ENCODE measurements around the gene TRPM3. TPM values are rescaled to one million over a fixed set of nuclear protein-coding genes. Genes with fewer than 3 reads are reported as not detected.

The TRPM3 gene
- total and polyA plus RNA-seq, 2 donors (not counting 1 experiment from before 2014, with no cell fraction given) = not detected

DNA sequence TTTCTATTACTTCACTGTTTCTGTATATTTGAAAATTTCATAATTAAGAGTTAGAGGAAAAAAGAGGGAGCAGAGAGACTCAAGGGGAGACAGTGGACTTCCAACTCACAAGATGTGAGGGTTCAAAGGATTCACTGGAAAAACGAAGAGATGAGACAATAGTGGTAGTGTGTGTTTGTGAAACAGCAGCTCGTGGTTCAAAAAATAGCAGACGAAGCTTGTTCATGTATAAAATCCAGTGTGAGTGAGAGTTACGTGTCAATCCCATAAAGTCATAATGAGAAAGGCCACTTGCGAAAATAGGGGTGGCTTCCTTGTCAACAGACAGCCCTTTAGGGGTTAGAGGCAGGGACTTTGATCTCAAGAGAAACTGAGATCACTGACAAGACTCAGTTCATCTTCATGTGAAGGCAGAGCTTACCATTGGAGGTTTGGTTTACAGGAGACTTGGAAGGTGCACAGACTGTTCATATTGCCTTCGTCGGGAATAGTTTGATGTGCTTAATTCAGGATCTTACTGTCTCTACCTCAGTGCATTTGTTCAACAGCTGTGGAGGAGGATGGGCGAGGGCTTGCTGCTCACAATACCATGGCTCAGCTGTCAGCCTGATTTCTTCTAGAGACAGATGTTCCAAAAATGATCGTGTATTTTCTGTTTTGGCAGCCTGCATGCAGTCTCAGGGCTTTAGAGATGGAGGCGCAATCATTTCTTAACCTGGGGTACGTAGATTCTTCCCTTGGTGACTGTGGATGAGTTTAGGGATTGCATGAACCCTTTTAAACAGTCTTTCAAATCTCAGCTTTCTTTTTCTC, 601.3 kb downstream of the TRPM3 start:
- peaks cover 16% of the 10 kb centered on the region for H3K27me3 Mint-ChIP-seq
- TF ChIP-seq CTCF (IDR thresholded peaks at IDR 0.05) (no peak), EZH2 (IDR thresholded peaks at IDR 0.05; ENCODE audit: borderline replicate concordance, insufficient read depth, low read depth, low read length, poor library complexity, severe bottlenecking) (no peak)
- Histone ChIP-seq H3K79me2 (ENCODE audit: control insufficient read depth, insufficient read depth, low read length) (no peaks in the 10 kb centered on the region), H3K27me3 (replicated peaks in 1 of 4; ENCODE audit: control extremely low read depth in 1 of 4, control insufficient read depth in 3 of 4, insufficient read depth in 4 of 4, low read length in 3 of 4) (peaks cover 0 to 3% (median 0%) of the 10 kb centered on the region in 4 experiments), H3K4me3 (ENCODE audit: control extremely low read depth in 1 of 5, extremely low read depth in 1 of 5, insufficient read depth in 1 of 5, low read depth in 2 of 5, low read length in 4 of 5) (no peak overlapping the region), H3K36me3 (replicated peaks in 1 of 2; ENCODE audit: control extremely low read depth in 1 of 2, control insufficient read depth in 1 of 2, extremely low read depth in 1 of 2, insufficient read depth in 2 of 2, low read length in 1 of 2) (no peaks in the 10 kb centered on the region), H3K4me2 (replicated peaks; ENCODE audit: low read depth, low read length, poor library complexity, severe bottlenecking) (no peak overlapping the region), H3K27ac (ENCODE audit: low read length in 2 of 2) (no peak overlapping the region), H3K9me3 (ENCODE audit: control extremely low read depth in 1 of 3, control insufficient read depth in 2 of 3, insufficient read depth in 1 of 3, low read length in 2 of 3) (peaks cover 0 to 12% (median 7%) of the 10 kb centered on the region in 3 donors), H3K9ac (ENCODE audit: low read length) (no peak overlapping the region), H2AFZ (ENCODE audit: insufficient read depth, low read depth, low read length, poor library complexity, severe bottlenecking) (no peak overlapping the region), H4K20me1 (ENCODE audit: control insufficient read depth, insufficient read depth, low read length, poor library complexity, severe bottlenecking) (no peaks in the 10 kb centered on the region), H3K4me1 (ENCODE audit: control insufficient read depth in 2 of 2, insufficient read depth in 2 of 2, low read length in 2 of 2) (no peaks in the 10 kb centered on the region)
- POLR2A ChIA-PET = no interaction called here
- H3K9me3 Mint-ChIP-seq (ENCODE audit: insufficient read depth) = peaks cover 12% of the 10 kb centered on the region
- WGBS (ENCODE audit: insufficient coverage) = 68% methylated on average over 6 of the region's 11 CpGs
- CTCF ChIA-PET = no interaction called here
- intact Hi-C loops (cut with micrococcal nuclease) = no loop called here
- no peak overlapping the region for H3K4me3 Mint-ChIP-seq
- ATAC-seq (ENCODE audit: low read depth) (no peak), DNase-seq (no peak)
- H3K4me1 Mint-ChIP-seq = no peaks in the 10 kb centered on the region
- no peak overlapping the region for H3K27ac Mint-ChIP-seq

DNA sequence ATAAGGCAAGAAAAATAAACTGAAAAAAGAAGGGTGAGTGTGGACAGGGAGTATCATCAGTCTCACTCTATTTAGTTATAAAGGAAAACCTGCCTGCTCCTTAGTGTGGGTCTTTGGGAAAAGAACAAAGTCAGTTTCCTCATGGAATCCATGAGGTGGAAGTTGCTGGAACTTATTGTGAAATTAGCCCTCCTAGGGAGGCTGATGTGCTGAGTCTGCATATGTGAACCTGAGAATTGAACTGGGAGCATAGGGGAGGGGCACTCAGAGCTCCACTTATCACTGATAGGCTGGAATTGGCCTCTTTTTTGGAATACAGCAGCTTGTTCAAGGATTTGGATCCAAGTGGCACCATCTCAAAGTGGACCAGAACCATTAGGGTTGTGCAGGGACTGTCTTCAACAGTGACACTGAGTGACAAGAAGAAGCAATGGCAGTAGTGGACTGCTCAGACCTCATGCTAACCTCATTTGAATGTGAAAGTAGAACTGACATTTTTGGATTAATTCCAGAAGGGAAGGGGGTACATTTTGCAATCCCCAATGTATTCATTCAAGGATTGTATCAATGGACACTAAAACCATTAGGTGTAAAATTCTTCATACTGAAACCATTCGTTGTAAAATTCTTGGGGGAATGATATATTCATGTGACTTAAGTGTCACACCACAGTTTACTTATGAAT, 603.4 kb downstream of the TRPM3 start:
- Mint-ChIP-seq H3K4me3 (no peak overlapping the region), H3K4me1 (no peaks in the 10 kb centered on the region), H3K9me3 (ENCODE audit: insufficient read depth) (peaks cover under 1% of the 10 kb centered on the region), H3K27ac (no peak overlapping the region), H3K27me3 (peaks cover 16% of the 10 kb centered on the region)
- Histone ChIP-seq H3K4me1 (ENCODE audit: control insufficient read depth in 2 of 2, insufficient read depth in 2 of 2, low read length in 2 of 2) (no peaks in the 10 kb centered on the region), H3K4me2 (replicated peaks; ENCODE audit: low read depth, low read length, poor library complexity, severe bottlenecking) (no peak overlapping the region), H3K27me3 (replicated peaks in 1 of 4; ENCODE audit: control extremely low read depth in 1 of 4, control insufficient read depth in 3 of 4, insufficient read depth in 4 of 4, low read length in 3 of 4) (peaks cover 0 to 3% (median 0%) of the 10 kb centered on the region in 4 experiments), H3K9me3 (ENCODE audit: control extremely low read depth in 1 of 3, control insufficient read depth in 2 of 3, insufficient read depth in 1 of 3, low read length in 2 of 3) (peaks cover 0 to 3% (median 0%) of the 10 kb centered on the region in 3 donors), H4K20me1 (ENCODE audit: control insufficient read depth, insufficient read depth, low read length, poor library complexity, severe bottlenecking) (no peaks in the 10 kb centered on the region), H2AFZ (ENCODE audit: insufficient read depth, low read depth, low read length, poor library complexity, severe bottlenecking) (no peak overlapping the region), H3K4me3 (ENCODE audit: control extremely low read depth in 1 of 5, extremely low read depth in 1 of 5, insufficient read depth in 1 of 5, low read depth in 2 of 5, low read length in 4 of 5) (no peak overlapping the region), H3K36me3 (replicated peaks in 1 of 2; ENCODE audit: control extremely low read depth in 1 of 2, control insufficient read depth in 1 of 2, extremely low read depth in 1 of 2, insufficient read depth in 2 of 2, low read length in 1 of 2) (no peaks in the 10 kb centered on the region), H3K27ac (ENCODE audit: low read length in 2 of 2) (no peak overlapping the region), H3K9ac (ENCODE audit: low read length) (no peak overlapping the region), H3K79me2 (ENCODE audit: control insufficient read depth, insufficient read depth, low read length) (no peaks in the 10 kb centered on the region)
- WGBS (ENCODE audit: insufficient coverage) = no CpG with 5 or more reads among the region's 1 CpG
- ChIA-PET CTCF (no interaction called here), POLR2A (no interaction called here)
- intact Hi-C loops (cut with micrococcal nuclease) = no loop called here
- TF ChIP-seq CTCF (IDR thresholded peaks at IDR 0.05) (no peak), EZH2 (IDR thresholded peaks at IDR 0.05; ENCODE audit: borderline replicate concordance, insufficient read depth, low read depth, low read length, poor library complexity, severe bottlenecking) (no peak)
- DNase-seq = no peak
- no peak for ATAC-seq (ENCODE audit: low read depth)
